HepG2 (cell line): Measurements from ENCODE around the gene ERFL.

ENCODE experiments used
- EP300 ChIP-seq, 3 experiments: sonication (generic) in 1 of 3; formaldehyde crosslinking in 1 of 3; IDR thresholded peaks; 2 replicates each; pipeline versions ENCODE4 v1.5.1 to v1.6.1; 2011 to 2020; ENCODE audit warnings: low read depth in 2 of 3, low read length in 2 of 3, borderline replicate concordance in 1 of 3, improper control_type of control experiment in 1 of 3, mild to moderate bottlenecking in 1 of 3, missing genetic modification reagents in 1 of 3, moderate library complexity in 1 of 3
- GABPB1 ChIP-seq: IDR thresholded peaks from 2 replicates; pipeline ENCODE4 v1.6.1; 2016; ENCODE audit warnings: mild to moderate bottlenecking, missing genetic modification reagents, moderate library complexity, missing compliant biosample characterization
- MTA1 ChIP-seq: sonication (generic); formaldehyde crosslinking; IDR thresholded peaks from 2 replicates; pipeline ENCODE4 v1.4.0; 2020; ENCODE audit warnings: missing genetic modification reagents, mild to moderate bottlenecking, borderline replicate concordance
- SRSF9 ChIP-seq: fragments of 200-400 bp; formaldehyde crosslinking; IDR thresholded peaks from 2 replicates; pipeline ENCODE4 v1.6.1; 2018; ENCODE audit warnings: borderline replicate concordance, mild to moderate bottlenecking, low read depth, low read length; ENCODE audit not compliant: insufficient read depth, poor library complexity, severe bottlenecking
- USF2 ChIP-seq, 2 experiments: sonication (generic) in 1 of 2; formaldehyde crosslinking in 1 of 2; IDR thresholded peaks; 2 replicates each; pipeline versions ENCODE4 v1.5.1 to v1.6.1; 2011 to 2020; ENCODE audit warnings: borderline replicate concordance in 1 of 2, low read depth in 1 of 2, low read length in 1 of 2, mild to moderate bottlenecking in 1 of 2, missing genetic modification reagents in 1 of 2, moderate library complexity in 1 of 2
- ZNF251 ChIP-seq: sonication (generic); formaldehyde crosslinking; IDR thresholded peaks from 2 replicates; pipeline ENCODE4 v1.9.0; 2021; ENCODE audit warnings: mild to moderate bottlenecking, missing genetic modification reagents
- TF ChIP-seq, protein P1 (sequence below): sonication (generic); formaldehyde crosslinking; IDR thresholded peaks from 2 replicates; pipeline ENCODE4 v1.5.0; 2020; ENCODE audit warnings: mild to moderate bottlenecking, missing genetic modification reagents, moderate library complexity

DNA sequence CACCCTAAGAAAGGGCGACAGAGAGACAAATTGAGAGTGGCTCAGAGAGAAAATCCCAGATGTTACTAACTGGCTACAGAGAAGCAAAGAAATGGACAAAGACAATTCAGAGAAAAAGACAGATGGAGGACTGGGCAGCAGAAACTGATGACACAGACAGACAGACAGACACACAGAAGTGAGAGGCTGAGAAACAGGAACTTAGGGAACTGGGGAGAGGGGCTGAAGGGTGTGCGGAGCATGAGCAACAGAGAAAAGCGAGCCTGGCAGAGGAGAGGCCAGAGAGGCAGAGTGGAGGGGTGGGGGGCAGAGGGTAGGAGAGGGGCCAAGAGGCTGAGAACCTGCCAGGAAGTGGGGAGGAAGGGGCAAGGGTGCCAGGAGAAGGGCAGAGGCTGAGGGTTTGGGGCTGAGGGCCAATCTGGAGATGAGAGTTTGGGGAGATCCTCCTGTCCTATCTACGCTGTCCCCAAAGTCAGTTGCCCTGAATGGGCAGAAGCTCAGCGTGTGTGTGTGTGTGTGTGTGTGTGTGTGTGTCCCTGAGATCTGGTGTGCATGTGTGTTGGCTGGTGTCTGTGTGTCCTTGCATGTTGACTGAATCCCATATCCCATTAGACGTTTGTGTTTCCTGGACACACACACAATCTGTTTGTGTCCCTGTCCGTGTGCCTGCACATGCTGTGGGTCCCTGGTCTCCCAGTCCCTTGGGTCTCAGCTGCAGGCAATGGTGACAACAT, 5.6 kb upstream of the ERFL start:
- no peak for TF ChIP-seq EP300 (IDR thresholded peaks at IDR 0.05; ENCODE audit: low read depth in 2 of 2, low read length in 2 of 2)
- no peak for TF ChIP-seq EP300 (CRISPR knock-in tag; IDR thresholded peaks at IDR 0.05; ENCODE audit: borderline replicate concordance)
- TF ChIP-seq MTA1: no peak
- TF ChIP-seq, protein P1, sequence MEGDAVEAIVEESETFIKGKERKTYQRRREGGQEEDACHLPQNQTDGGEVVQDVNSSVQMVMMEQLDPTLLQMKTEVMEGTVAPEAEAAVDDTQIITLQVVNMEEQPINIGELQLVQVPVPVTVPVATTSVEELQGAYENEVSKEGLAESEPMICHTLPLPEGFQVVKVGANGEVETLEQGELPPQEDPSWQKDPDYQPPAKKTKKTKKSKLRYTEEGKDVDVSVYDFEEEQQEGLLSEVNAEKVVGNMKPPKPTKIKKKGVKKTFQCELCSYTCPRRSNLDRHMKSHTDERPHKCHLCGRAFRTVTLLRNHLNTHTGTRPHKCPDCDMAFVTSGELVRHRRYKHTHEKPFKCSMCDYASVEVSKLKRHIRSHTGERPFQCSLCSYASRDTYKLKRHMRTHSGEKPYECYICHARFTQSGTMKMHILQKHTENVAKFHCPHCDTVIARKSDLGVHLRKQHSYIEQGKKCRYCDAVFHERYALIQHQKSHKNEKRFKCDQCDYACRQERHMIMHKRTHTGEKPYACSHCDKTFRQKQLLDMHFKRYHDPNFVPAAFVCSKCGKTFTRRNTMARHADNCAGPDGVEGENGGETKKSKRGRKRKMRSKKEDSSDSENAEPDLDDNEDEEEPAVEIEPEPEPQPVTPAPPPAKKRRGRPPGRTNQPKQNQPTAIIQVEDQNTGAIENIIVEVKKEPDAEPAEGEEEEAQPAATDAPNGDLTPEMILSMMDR (CRISPR knock-in tag): no peak
- no peak for TF ChIP-seq GABPB1 (CRISPR knock-in tag)
- TF ChIP-seq SRSF9: no peak
- no peak for TF ChIP-seq USF2 (IDR thresholded peaks at IDR 0.05; ENCODE audit: low read depth, low read length)
- no peak for TF ChIP-seq USF2 (CRISPR knock-in tag; IDR thresholded peaks at IDR 0.05; ENCODE audit: borderline replicate concordance)
- TF ChIP-seq ZNF251 (CRISPR knock-in tag): no peak
